HL-60 (cell line): Measurements from ENCODE around the gene TRMT5.

Source experiments
- GABPA ChIP-seq: IDR thresholded peaks from 2 replicates; pipeline ENCODE4 v1.6.1; 2012; ENCODE audit warnings: low read depth
- POLR2AphosphoS5 ChIP-seq: IDR thresholded peaks from 2 replicates; pipeline ENCODE4 v1.6.1; 2012; ENCODE audit warnings: low read depth
- TF ChIP-seq, protein P1 (sequence below): IDR thresholded peaks from one replicate; pipeline ENCODE4 v1.5.1; 2011; ENCODE audit warnings: low read length, control low read depth, inconsistent platforms; ENCODE audit not compliant: insufficient read depth
- TF ChIP-seq, protein P2 (sequence below): IDR thresholded peaks from 2 replicates; pipeline ENCODE4 v1.6.1; 2012; ENCODE audit warnings: low read depth; ENCODE audit not compliant: insufficient replicate concordance

- TF ChIP-seq, protein P1, sequence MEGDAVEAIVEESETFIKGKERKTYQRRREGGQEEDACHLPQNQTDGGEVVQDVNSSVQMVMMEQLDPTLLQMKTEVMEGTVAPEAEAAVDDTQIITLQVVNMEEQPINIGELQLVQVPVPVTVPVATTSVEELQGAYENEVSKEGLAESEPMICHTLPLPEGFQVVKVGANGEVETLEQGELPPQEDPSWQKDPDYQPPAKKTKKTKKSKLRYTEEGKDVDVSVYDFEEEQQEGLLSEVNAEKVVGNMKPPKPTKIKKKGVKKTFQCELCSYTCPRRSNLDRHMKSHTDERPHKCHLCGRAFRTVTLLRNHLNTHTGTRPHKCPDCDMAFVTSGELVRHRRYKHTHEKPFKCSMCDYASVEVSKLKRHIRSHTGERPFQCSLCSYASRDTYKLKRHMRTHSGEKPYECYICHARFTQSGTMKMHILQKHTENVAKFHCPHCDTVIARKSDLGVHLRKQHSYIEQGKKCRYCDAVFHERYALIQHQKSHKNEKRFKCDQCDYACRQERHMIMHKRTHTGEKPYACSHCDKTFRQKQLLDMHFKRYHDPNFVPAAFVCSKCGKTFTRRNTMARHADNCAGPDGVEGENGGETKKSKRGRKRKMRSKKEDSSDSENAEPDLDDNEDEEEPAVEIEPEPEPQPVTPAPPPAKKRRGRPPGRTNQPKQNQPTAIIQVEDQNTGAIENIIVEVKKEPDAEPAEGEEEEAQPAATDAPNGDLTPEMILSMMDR: no peak
- TF ChIP-seq, protein P2, sequence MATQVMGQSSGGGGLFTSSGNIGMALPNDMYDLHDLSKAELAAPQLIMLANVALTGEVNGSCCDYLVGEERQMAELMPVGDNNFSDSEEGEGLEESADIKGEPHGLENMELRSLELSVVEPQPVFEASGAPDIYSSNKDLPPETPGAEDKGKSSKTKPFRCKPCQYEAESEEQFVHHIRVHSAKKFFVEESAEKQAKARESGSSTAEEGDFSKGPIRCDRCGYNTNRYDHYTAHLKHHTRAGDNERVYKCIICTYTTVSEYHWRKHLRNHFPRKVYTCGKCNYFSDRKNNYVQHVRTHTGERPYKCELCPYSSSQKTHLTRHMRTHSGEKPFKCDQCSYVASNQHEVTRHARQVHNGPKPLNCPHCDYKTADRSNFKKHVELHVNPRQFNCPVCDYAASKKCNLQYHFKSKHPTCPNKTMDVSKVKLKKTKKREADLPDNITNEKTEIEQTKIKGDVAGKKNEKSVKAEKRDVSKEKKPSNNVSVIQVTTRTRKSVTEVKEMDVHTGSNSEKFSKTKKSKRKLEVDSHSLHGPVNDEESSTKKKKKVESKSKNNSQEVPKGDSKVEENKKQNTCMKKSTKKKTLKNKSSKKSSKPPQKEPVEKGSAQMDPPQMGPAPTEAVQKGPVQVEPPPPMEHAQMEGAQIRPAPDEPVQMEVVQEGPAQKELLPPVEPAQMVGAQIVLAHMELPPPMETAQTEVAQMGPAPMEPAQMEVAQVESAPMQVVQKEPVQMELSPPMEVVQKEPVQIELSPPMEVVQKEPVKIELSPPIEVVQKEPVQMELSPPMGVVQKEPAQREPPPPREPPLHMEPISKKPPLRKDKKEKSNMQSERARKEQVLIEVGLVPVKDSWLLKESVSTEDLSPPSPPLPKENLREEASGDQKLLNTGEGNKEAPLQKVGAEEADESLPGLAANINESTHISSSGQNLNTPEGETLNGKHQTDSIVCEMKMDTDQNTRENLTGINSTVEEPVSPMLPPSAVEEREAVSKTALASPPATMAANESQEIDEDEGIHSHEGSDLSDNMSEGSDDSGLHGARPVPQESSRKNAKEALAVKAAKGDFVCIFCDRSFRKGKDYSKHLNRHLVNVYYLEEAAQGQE: no peak
- TF ChIP-seq POLR2AphosphoS5 (no peak), GABPA (no peak)
Observed at GRCh38 chr14:61026526-61026925, 45.6 kb upstream of the TRMT5 start.
